Effector memory CD8-positive, alpha-beta T cell (primary cell): ENCODE data around the gene FERMT1.
"Not testable (repeated sequence)": the region's sequence is repeated elsewhere in the genome, so short reads cannot be mapped to it uniquely, and the experiment has no call there.

Experiments
- ATAC-seq: fragments of 150-1000 bp; cut with Tn5 transposase; replicated peaks from 2 replicates; pipeline ENCODE4 v1.10.0; 2021; ENCODE audit warnings: mild to moderate bottlenecking, moderate library complexity
- DNase-seq, 3 experiments: peaks; one replicate each; pipeline ENCODE4 v3.0.0; 2021
- H3K27ac Mint-ChIP-seq, 2 donors: one replicate each; pipeline ENCODE4 v1.8.0; 2022; ENCODE audit warnings: mild to moderate bottlenecking in 2 of 2, mixed read lengths in 2 of 2, moderate library complexity in 2 of 2
- H3K27me3 Mint-ChIP-seq, 2 donors: one replicate each; pipeline ENCODE4 v1.8.0; 2022; ENCODE audit warnings: mixed read lengths in 2 of 2
- H3K36me3 Mint-ChIP-seq: one replicate; pipeline ENCODE4 v1.8.0; 2022; ENCODE audit warnings: mild to moderate bottlenecking, moderate library complexity, mixed read lengths; ENCODE audit not compliant: insufficient read depth
- H3K4me1 Mint-ChIP-seq, 2 donors: one replicate each; pipeline ENCODE4 v1.8.0; 2022; ENCODE audit warnings: low read depth in 2 of 2, mixed read lengths in 2 of 2
- H3K4me3 Mint-ChIP-seq, 2 donors: one replicate each; pipeline ENCODE4 v1.8.0; 2022; ENCODE audit warnings: mild to moderate bottlenecking in 2 of 2, mixed read lengths in 2 of 2, moderate library complexity in 2 of 2
- H3K9me3 Mint-ChIP-seq, 2 donors: one replicate each; pipeline ENCODE4 v1.8.0; 2022; ENCODE audit warnings: mixed read lengths in 2 of 2

The FERMT1 gene

DNA sequence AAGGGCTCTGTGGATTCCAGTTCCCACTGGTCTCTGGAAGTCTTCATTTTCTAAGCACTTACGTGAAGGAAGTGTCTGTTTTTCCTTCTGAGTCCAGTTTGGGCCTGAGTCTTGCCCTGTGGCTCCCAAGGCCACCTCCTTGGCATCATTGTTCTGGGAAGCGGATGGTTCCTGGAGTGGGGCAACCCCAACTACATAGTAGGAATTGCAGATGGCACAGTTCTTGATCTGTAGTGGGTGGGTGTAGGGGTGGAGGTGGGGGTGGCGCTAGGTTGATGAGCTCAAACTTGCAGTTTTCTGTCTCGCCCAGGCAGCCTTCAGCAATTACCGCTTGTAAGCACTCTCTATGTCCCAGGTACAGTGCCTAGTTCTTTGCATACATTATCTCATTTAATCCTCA lies 7.2 kb upstream of the FERMT1 start:
- no peak for DNase-seq
- H3K36me3 Mint-ChIP-seq: peaks cover 2% of the 10 kb centered on the region
- no peaks in the 10 kb centered on the region for H3K4me1 Mint-ChIP-seq
- H3K9me3 Mint-ChIP-seq: no peaks in the 10 kb centered on the region
- H3K27ac Mint-ChIP-seq: no peak overlapping the region
- peaks cover 55 to 62% of the 10 kb centered on the region in 2 donors for H3K27me3 Mint-ChIP-seq
- ATAC-seq: no peak
- no peak overlapping the region for H3K4me3 Mint-ChIP-seq

DNA sequence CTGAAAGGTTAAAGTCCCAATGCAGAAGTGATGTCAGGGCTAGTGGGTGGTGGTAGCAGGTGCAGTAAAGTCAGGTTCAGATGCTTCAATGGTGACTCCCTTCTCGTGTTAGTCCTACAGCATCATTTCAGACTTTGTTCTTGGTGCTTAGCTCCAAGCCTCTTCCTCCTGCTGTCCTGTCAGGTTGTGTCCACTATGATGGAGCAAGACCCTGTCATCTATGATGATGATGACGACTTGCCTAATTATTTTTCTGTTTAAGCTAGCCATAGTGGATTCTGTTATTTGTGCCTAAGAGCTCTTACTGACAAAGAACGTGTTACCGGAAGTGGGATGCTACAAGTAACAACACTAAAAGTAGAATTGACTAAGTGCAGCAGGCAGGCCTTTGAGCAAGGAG lies 5.0 kb upstream of the FERMT1 start:
- no peak overlapping the region for H3K27ac Mint-ChIP-seq
- H3K27me3 Mint-ChIP-seq: peaks cover 61 to 62% of the 10 kb centered on the region in 2 donors
- H3K4me3 Mint-ChIP-seq: no peak overlapping the region
- no peak for ATAC-seq
- no peak for DNase-seq
- peaks cover 3 to 4% of the 10 kb centered on the region in 2 donors for H3K4me1 Mint-ChIP-seq
- H3K36me3 Mint-ChIP-seq: peaks cover 2% of the 10 kb centered on the region
- H3K9me3 Mint-ChIP-seq: no peaks in the 10 kb centered on the region

DNA sequence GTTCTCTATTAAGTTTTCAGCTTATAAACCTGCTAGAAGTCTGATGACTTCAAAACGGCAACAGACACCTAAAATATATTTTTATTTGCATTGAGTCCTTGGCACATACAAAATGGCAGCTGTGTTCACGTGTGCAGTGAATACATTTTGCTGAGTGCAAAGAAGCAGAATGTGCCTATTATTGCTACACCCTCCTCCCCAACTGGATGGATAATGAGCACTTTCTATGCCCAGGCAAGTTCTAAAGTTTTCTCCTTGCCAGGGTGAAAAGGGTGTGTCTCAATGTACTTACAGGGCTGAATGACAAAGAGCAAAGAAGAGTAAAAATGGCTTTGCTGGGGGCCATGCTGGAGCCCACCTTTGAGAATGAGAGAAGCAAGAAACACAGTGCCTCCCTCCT lies 4.0 kb upstream of the FERMT1 start:
- no peak overlapping the region for H3K27ac Mint-ChIP-seq
- DNase-seq: no peak
- peaks cover 2% of the 10 kb centered on the region for H3K36me3 Mint-ChIP-seq
- no peak for ATAC-seq
- H3K27me3 Mint-ChIP-seq: peaks cover 60 to 63% of the 10 kb centered on the region in 2 donors
- H3K4me3 Mint-ChIP-seq: no peak overlapping the region
- no peaks in the 10 kb centered on the region for H3K9me3 Mint-ChIP-seq
- H3K4me1 Mint-ChIP-seq: peaks cover 4 to 8% of the 10 kb centered on the region in 2 donors

DNA sequence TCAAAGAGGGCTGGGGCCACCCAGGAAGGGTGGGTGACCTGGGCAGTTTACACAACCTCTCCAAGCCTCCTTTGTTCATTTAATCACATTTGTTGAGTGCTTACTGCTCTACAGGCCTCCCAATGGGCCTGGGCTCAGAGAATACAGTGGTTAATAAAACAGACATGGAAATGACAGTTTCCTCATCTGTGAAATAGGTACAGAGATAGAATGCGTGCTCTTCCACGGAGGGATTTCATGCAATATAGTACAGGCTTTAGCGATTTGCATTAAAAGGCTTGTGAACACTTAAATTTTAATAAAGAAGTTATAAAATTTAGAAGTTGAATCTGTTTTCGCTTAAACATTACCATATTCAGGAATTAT lies 802 bp upstream of the FERMT1 start:
- ATAC-seq (no peak), DNase-seq (no peak)
- Mint-ChIP-seq H3K9me3 (no peaks in the 10 kb centered on the region), H3K27me3 (peaks cover 63 to 69% of the 10 kb centered on the region in 2 donors), H3K36me3 (peaks cover 2% of the 10 kb centered on the region), H3K27ac (no peak overlapping the region), H3K4me3 (peak overlapping the region in 1 of 2 donors; percentile 64), H3K4me1 (peaks cover 4 to 8% of the 10 kb centered on the region in 2 donors)

DNA sequence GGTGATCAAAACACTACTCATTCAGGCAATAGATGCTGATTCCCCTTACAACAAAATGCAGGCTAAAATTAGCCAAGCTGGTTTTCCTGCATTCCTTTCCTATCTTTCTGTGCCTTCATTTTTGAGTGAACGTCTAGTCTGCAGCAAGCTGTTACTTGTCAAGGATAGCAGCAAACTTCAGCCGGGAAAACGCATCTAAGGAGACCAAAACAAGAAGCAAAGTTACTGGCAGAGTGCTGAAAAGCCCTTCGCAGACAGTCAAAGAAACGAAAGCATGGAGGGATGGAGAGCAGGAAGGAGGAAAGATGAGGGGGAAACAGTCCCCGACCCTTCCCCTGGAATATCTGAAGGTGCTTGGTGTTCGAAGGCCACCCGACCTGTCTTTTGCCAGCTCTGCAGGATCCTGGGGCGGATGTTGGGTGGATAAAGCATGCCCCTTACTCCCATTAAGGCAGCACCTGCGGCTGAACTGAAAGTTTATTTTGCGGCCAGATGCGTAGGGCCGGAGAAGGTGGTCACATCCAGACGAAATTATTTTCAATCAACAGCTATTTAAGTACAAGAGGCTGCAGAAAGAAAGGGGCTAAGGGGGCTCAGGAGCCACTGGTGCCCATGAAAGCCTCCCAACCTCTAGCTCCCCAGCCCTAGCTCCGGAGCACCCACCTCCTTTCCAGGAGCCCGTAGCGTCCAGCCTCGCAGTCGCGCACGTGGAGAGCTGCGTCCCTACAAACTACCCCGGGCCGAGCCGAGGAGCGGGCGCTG lies 538 bp downstream of the FERMT1 start:
- Mint-ChIP-seq H3K9me3 (no peaks in the 10 kb centered on the region), H3K27me3 (peaks cover 51 to 56% of the 10 kb centered on the region in 2 donors), H3K27ac (no peak overlapping the region), H3K4me3 (peak overlapping the region in 1 of 2 donors; percentile 48), H3K36me3 (peaks cover 2% of the 10 kb centered on the region), H3K4me1 (peaks cover 4 to 8% of the 10 kb centered on the region in 2 donors)
- ATAC-seq (no peak), DNase-seq (no peak)

DNA sequence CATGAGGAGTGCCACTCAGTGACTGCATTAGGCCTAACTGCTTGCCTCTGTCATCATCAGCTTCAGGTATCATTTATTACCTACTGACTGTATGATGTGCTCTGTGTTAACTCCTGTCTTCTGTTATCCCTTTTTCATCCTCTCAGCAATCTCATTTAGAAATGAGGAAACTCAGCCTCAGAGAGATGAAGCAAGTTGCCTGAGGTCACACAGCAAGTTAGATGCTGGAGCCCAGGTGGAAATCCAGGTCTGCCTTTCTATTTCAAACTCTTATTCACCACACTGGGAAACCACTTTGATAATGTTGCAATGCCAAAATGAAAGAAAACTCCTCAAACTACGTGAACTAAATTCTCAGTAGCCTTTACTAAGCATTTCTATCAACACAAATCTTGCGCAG lies 1.3 kb downstream of the FERMT1 start:
- no peak overlapping the region for H3K27ac Mint-ChIP-seq
- no peak overlapping the region for H3K4me3 Mint-ChIP-seq
- H3K36me3 Mint-ChIP-seq: peaks cover 2% of the 10 kb centered on the region

DNA sequence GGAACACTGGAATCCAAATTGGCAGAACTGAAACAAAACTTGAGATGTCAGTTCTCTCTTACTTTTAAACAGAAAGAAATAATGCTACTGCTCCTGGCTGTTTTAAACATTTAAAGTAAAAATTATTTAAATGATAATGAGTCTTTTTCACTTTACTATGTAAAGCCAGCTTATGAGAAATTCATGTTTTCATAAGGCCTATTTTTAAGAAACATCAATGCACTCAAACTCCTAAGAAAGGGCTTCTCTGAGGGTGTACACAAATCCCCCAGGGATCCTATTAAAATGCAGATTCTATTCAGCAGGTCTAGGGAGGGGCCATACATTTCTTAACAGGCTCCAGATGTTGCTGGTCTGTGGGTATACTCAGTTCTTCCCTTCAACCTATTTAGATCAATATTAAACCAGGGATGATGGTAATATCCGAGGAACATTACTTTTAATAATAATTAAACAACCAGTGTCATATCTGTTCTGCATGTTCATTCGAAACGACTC lies 2.3 kb downstream of the FERMT1 start:
- H3K27ac Mint-ChIP-seq: no peak overlapping the region
- ATAC-seq: no peak
- H3K9me3 Mint-ChIP-seq: no peaks in the 10 kb centered on the region
- H3K36me3 Mint-ChIP-seq: no peaks in the 10 kb centered on the region
- H3K4me3 Mint-ChIP-seq: no peak overlapping the region
- peaks cover 4 to 8% of the 10 kb centered on the region in 2 donors for H3K4me1 Mint-ChIP-seq
- DNase-seq: no peak
- H3K27me3 Mint-ChIP-seq: peaks cover 46 to 51% of the 10 kb centered on the region in 2 donors

More for the DNA sequence above, 1.3 kb downstream of the FERMT1 start:
- no peak for DNase-seq
- no peak for ATAC-seq
- H3K27me3 Mint-ChIP-seq: peaks cover 47 to 51% of the 10 kb centered on the region in 2 donors
- peaks cover 4 to 8% of the 10 kb centered on the region in 2 donors for H3K4me1 Mint-ChIP-seq
- H3K9me3 Mint-ChIP-seq: no peaks in the 10 kb centered on the region

DNA sequence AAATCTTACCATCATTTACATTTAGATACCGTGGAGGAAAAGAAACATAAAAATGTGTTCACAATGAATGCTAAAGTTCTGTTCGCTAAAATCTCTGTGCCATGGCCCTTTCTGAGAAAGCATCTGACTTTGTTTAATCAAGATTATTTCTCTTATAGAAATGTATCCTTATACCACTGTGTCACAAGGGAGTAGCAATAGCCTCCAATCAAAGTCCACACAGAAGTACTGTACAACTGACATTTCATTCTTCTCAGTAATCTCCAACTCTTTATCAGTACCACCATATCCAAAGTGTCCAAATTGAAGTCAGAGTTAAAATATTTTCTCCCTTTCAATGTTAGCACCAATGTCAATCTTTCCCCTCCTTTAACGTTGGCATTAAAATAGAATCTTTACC lies 6.1 kb downstream of the FERMT1 start:
- Mint-ChIP-seq H3K4me3 (no peak overlapping the region), H3K36me3 (no peaks in the 10 kb centered on the region), H3K27ac (no peak overlapping the region), H3K9me3 (peaks cover 10 to 21% of the 10 kb centered on the region in 2 donors), H3K27me3 (peaks cover 19 to 24% of the 10 kb centered on the region in 2 donors), H3K4me1 (no peaks in the 10 kb centered on the region)
- DNase-seq (no peak), ATAC-seq (no peak)

DNA sequence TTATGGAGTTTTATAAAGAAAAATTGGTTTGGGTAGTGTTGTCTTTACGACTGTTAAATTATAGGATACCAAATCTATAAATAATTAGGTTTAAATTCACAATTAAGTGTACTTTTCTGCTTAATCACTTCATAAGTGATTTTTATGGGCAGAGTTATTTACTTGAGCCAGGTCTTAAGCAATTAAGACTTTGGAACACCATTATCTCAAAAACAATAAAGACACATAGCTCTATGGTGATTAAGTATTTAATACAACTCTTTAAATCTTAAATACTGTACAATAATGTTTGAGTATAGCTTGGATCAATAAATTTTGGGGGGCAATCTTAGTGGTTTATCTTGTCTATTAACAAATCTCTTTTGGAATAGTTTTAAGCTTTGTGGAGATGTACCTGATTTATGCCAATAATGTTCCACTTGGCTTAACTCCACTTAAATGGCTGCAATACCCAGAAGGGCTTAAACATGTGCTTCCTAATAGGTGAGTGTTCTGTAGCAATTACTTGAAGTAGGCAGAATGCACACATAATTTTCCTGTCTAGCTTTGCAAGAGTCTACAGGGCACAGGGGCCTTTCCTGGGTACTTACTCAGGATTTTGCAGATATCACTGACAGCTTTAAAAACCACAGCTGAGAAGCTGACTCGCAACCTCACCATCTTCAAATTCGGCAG lies 7.5 kb downstream of the FERMT1 start:
- H3K9me3 Mint-ChIP-seq: peaks cover 10 to 21% of the 10 kb centered on the region in 2 donors
- H3K4me3 Mint-ChIP-seq: no peak overlapping the region
- H3K36me3 Mint-ChIP-seq: no peaks in the 10 kb centered on the region
- H3K27ac Mint-ChIP-seq: no peak overlapping the region
- no peak for DNase-seq
- H3K27me3 Mint-ChIP-seq: peaks cover 18 to 23% of the 10 kb centered on the region in 2 donors
- no peaks in the 10 kb centered on the region for H3K4me1 Mint-ChIP-seq
- no peak for ATAC-seq

DNA sequence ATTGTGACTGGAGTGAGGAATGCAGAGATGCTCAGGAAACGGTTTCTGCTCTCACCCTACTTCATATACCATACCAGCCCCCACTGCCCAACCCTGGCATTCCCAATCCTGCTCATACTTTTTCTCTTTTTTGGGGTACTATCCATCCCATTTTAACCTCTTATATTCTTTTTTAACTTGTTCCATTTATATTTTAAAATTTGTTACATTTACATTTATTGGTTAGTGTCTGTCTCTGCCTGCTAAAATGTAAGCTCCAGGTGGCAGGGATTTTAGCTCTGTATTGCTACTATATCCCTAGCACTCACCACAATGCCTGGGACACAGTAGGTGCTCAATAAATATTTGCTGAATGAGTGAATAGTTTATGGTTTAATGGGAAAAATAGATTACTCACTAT lies 8.1 kb downstream of the FERMT1 start:
- no peaks in the 10 kb centered on the region for H3K36me3 Mint-ChIP-seq
- peaks cover 10 to 21% of the 10 kb centered on the region in 2 donors for H3K9me3 Mint-ChIP-seq
- no peak overlapping the region for H3K27ac Mint-ChIP-seq
- no peak for ATAC-seq
- no peaks in the 10 kb centered on the region for H3K4me1 Mint-ChIP-seq
- no peak overlapping the region for H3K4me3 Mint-ChIP-seq
- H3K27me3 Mint-ChIP-seq: peaks cover 23 to 27% of the 10 kb centered on the region in 2 donors
- DNase-seq: no peak

DNA sequence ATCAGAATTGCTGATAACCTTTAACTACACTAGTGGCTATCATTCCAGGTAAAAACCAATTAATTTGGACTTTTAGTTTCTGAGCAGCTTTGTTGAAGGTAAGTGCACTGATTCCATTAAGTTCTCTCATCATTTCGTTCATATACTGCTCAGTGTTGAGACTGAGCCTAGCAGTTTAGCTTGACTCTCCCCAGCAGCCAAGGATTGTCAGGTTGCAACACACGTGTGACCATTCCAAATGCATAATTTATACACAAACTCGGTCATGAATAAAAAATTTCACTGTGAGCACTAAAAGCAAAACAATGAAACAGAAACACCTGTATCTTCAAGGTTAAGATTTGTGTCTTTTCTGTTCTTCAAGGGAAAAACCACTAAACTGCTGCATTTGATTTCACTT lies 8.9 kb downstream of the FERMT1 start:
- no peak overlapping the region for H3K27ac Mint-ChIP-seq

DNA sequence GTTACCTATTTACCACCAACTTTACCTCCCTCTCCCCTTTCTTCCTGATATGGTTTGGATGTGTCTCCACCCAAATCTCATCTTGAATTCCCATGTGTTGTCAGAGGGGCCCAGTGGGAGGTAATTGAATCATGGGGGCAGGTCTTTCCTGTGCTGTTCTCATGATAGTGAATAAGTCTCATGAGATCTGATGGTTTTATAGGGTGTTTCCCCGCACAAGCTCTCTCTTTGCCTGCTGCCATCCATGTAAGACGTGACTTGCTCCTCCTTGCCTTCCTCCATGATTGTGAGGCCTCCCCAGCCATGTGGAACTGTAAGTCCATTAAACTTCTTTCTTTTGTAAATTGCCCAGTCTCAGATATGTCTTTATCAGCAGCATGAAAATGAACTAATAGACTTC lies 9.9 kb downstream of the FERMT1 start:
- not testable (repeated sequence) for H3K4me1 Mint-ChIP-seq, DNase-seq, H3K27ac Mint-ChIP-seq, H3K36me3 Mint-ChIP-seq, H3K4me3 Mint-ChIP-seq, ATAC-seq
- Mint-ChIP-seq H3K27me3 (peaks cover 25 to 28% of the 10 kb centered on the region in 2 donors), H3K9me3 (peaks cover 10 to 21% of the 10 kb centered on the region in 2 donors)

More for the DNA sequence above, 8.9 kb downstream of the FERMT1 start:
- Mint-ChIP-seq H3K4me3 (no peak overlapping the region), H3K36me3 (no peaks in the 10 kb centered on the region), H3K4me1 (no peaks in the 10 kb centered on the region), H3K27me3 (peaks cover 23 to 25% of the 10 kb centered on the region in 2 donors), H3K9me3 (peaks cover 10 to 21% of the 10 kb centered on the region in 2 donors)
- DNase-seq (no peak), ATAC-seq (no peak)

DNA sequence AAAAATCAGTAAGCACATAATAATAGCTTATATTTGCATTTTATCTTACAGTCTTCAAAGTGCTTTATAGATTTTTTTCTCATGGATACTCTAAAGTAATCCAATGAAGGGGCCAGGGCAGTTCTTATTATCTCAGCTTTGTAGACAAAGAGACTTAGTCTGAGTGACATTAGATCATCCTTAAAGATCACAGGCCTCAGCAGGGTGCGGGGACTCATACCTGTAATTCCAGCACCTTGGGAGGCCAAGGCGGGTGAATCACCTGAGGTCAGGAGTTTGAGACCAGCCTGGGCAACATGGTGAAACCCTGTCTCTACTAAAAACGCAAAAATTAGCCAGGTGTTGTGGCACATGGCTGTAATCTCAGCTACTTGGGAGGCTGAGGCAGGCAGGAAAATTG lies 14.5 kb downstream of the FERMT1 start:
- DNase-seq (no peak), ATAC-seq (no peak)
- H3K27me3 Mint-ChIP-seq: peaks cover 42 to 44% of the 10 kb centered on the region in 2 donors
- H3K27ac Mint-ChIP-seq: no peak overlapping the region
- H3K36me3 Mint-ChIP-seq: peaks cover 3% of the 10 kb centered on the region
- peaks cover 5% of the 10 kb centered on the region in 2 donors for H3K9me3 Mint-ChIP-seq
- no peak overlapping the region for H3K4me3 Mint-ChIP-seq
- no peaks in the 10 kb centered on the region for H3K4me1 Mint-ChIP-seq
